Cardiac atrium fibroblast (primary cell): Measurements from ENCODE around the gene HOXA5. TPM values are rescaled to one million over a fixed set of nuclear protein-coding genes. Genes with fewer than 3 reads are reported as not detected.

Experiments used
- total RNA-seq: library from RNA; depleted of rRNA; stranded (reverse); fragments of >200 nt; gene quantifications from 2 replicates; pipeline ENCODE4 v1.2.3, GENCODE V29; 2015

Gene HOXA5
- total RNA-seq, 1 donor from 2014 or later, result not detected

Other genes starting within 250 kb of the HOXA5 start
- not detected in 2 replicates for gene HOXA1, start 47.7 kb downstream of the HOXA5 start, total RNA-seq
- not detected in 2 replicates for gene HOXA2, start 41.0 kb downstream of the HOXA5 start, total RNA-seq
- gene HOXA4, start 12.9 kb downstream of the HOXA5 start, total RNA-seq, result not detected in 2 replicates
- not detected in 2 replicates for gene HOXA6, start 4.1 kb upstream of the HOXA5 start, total RNA-seq
- not detected in 2 replicates for gene HOXA3, start 8.9 kb upstream of the HOXA5 start, total RNA-seq
- gene HOXA7, start 13.0 kb upstream of the HOXA5 start, total RNA-seq, result not detected in 2 replicates
- gene HOXA9, start 21.9 kb upstream of the HOXA5 start, total RNA-seq, result not detected in 2 replicates
- gene HOXA10, start 30.6 kb upstream of the HOXA5 start, total RNA-seq, result under 0.01 TPM in 1 of 2 replicates, not detected in the other
- not detected in 2 replicates for gene HOXA11, start 41.6 kb upstream of the HOXA5 start, total RNA-seq
- gene HOXA13, start 56.4 kb upstream of the HOXA5 start, total RNA-seq, result not detected in 2 replicates
- not detected in 2 replicates for gene EVX1, start 99.1 kb upstream of the HOXA5 start, total RNA-seq